HG03060 (cell line): ENCODE data around the gene BID.

ENCODE experiments used
- ATAC-seq: cut with Tn5 transposase; IDR thresholded peaks from one replicate; pipeline ENCODE4 v1.9.1; 2021; ENCODE audit warnings: low read depth, moderate number of reproducible peaks; ENCODE audit not compliant: unreplicated experiment

Gene BID

DNA sequence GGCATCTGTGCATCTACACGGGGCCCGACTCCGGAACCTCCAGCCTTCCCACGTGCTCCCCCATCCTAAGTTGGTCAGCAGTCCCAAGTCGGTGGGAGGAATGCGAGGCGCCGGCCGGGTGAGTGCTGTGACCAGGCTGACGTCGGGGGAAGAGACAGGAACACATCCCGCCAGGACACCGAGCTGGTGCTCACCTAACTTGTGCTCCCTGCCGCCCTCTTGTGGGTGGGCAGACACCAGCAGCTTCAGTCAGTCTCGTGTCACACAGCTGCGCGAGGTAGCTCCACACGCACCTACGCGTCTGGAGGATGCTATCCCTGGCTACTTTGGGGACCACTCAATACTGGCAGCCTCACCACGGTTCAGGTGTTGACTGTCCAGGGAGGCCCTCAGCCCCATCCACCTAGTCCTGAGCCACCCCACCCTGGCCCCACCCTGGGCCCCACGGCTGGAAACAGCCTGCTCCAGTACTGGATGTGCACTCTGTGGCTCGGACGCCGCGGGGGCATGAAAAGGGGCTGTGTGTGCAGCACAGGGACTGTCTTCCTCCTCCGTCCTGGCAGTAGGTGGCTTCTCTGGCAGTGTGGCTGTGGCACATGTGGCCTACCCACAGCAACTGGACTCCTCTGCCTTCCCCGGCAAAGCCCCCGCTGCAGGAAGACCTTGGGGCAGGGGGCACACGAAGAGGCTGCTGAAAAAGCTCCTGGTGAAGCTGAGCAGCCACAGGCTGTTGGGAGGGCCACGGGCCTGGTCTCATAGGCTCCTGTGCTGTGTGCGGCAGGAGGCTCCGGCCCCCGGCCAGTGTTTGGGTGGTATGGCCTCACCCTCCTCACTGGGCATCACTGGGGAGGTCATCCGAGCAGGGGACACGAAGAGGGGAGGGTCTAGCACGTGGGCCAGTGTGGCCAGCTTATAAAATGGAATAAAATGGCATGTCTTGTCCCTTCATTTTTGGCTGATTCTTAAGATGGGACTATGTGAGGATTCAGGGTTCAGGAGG is 11.2 kb upstream of the BID start:
- no peak for ATAC-seq

DNA sequence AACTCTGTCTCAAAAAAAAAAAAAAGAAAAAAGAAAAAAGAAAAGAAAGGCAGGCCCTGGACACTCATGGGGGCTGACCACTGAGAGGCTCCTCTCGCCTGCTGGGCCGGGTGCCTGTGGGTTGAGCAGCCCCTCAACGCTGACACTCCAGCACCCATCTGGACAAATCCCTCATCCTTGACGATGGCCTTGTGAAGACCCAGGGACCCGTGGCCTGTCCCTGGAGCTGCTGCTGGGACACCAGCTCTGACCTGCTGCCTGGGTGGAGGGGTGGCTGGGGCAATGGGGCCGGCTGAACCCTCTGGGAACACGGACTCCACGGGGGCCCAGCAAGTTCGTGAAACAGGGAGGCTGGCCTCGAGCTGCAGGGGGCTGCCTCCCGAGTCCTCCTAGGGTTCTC is 10.5 kb upstream of the BID start:
- ATAC-seq = no peak

DNA sequence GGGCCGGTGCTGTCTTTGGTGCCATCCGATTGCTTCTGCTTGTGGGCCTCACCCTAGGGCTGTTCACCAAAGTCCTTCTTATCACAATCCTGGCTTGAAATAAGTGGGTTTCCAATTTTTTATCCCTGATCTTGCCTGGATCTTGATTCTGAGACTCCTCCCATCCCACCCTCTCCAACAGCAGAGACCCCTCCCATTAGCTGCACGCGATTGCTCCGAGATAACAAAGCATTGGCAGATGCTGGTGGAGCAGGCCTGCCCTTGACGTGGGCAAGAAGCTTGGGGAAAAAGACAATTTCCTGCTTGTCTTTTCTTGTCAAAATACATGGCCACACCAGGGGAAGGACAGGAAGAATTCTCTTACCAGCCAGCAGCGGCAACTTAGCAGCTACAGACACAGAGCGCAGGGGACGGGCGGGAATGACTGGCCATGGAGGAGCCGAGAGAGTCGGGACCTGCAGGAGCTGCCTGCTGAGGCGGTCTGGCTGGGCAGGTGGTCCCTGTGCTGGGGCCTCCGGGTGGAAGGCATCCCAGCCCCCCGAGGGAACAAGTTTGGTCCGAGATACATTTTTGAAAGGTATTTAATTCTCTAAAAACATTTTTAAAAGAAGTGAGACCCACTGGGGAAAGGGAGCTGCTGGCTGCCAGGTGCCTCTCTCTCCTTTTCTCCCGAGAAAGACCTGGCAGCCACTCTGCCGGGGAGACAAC is 9.7 kb upstream of the BID start:
- no peak for ATAC-seq

DNA sequence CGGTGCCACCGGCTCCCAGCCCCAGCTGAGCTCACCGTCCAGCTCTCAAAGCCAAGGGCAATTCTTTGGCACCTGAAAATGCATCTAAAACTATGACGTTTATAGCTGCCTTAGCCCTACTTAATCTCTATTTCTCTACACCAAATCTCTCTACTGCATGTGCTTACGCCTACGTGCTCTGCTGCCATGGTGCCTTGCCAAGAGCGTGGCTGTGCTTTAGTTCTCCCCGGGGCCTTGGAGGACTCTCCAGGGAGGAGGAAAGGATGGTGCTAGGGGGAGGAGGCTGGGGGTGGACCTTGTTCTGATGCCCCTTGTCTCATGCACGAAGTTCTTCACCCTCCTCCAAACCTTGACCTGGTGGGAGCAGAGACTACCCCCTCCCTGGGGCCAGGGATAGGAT is 9.0 kb upstream of the BID start:
- no peak for ATAC-seq

DNA sequence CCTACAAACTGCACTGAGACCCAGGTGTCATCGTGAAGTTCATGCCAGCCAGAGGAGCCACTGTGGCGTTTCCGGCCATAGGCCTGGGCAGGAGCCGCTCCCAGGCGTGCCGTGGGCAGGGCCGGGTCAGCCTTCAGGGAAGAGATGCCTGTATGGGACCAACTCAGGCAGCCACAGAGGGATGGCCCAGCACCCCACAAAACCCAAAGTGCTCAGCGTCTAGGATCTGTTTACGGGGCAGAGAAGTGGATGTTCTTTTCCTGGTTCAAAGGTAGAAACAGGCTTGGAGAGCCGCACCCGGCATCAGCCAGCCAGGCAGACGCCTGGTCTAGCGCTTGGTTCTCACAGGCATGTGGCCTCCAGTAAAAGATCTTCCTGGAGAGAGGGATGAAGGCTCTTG is 8.4 kb upstream of the BID start:
- no peak for ATAC-seq

DNA sequence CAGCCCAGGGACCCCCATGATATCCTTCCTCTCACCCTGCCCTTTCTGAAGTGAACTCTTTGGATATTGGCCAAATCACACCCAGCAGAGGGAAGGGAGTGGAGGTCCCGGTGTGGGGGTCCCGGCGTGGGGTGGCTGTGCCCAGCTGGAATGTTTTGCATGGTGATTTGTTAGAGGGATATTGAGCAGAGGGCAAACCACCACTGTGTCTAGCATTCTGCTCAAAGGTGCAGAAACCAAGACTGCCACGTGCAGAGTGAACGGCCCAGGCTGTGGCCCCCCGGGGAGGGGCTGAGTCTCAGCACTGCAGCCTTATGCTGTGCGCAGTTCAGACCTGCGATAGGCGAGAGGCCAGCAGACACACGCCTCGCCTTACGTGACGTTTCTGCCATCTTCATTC is 7.9 kb upstream of the BID start:
- ATAC-seq = no peak

DNA sequence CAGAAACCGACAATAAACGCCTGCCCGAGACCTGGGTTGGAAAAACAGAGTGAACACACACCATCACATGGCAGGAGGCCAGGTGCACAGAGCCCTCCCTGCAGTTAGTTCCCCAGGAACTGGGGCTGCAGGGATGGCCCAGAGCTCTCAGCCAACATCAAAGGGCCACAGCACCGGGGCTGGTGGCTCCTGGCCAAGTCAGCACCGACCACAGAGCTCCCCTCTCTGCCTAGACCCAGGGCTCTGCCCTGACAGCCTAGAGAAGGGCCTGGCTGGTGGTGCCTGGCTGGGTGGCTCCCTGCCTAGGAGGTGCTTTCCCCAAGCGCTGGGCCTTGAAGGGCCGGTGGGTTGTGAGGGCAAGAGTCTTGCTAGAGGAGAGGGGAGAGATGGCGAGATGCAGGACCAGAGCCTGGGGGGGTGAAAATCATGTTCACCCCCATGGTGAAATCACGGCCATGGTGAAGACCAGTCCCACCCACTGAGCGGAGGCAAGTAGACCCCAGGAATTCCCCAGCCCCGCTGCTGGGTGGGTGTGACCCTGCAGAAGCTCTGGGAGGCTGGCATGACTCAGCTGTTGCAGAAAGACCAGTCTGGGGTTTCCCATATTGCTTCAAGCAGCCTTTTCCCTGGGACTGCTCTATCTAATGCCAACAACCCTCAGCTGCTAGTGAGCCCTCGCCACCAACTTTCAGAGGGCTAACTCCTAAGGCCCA is 7.2 kb upstream of the BID start:
- peak; percentile 29 for ATAC-seq

DNA sequence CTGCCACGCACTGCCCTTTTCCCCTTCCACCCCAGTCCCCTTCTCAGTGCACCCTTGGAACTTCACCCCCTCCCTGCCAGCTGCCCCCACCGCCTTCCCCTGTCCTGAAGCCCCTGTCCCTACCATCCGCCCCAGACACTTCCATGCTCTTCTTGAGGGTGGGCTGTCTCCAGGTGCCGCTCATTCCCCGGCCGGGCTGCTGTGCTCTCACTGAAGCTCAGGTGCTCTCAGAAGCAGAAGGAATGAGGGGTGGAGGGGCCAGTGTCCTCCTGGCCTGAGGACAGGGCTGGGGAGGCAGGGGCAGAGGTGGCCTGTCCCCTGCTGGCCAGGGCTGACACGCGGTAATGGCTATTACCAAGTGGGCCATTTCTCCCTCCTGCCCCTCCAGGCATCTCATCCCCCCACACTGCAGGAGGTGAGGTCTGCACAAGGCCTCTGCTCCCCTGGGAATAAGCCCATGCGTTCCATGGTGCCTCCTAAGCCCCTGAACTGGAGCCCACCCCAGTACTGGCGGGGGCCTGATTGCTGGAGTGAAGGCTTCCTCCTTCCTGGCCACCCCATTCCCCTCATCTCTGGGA is 6.6 kb upstream of the BID start:
- ATAC-seq = no peak

DNA sequence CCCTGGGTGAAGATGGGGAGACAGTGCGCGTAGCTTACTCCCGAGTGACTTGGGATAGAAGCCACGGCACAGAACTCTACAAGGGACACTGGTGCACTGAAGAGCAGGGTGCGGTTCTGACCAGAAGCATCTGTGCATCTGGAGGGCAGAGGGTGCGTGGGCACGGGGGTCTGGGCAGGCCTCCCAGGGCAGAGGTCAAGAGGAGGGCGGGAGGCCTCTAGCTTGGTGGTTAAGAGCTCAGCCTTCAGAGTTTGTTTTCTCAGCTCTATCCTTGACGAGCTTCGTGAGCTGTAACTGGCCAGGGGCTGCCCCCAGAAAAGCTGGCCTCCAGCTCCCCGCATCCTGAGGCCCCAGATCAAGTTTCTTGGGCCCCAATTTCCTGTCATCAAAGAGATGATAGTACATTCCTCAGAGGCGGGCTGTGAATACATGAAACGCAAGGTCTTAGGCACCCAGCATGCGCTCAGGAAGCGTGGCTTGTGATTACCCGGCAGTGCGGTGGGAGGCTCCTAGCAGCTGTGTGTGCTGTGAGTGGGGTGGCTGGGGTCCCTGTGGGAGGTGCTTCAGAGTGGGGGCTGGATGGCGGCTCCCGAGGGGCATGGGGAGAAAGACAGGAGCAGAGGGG is 6.0 kb upstream of the BID start:
- no peak for ATAC-seq

DNA sequence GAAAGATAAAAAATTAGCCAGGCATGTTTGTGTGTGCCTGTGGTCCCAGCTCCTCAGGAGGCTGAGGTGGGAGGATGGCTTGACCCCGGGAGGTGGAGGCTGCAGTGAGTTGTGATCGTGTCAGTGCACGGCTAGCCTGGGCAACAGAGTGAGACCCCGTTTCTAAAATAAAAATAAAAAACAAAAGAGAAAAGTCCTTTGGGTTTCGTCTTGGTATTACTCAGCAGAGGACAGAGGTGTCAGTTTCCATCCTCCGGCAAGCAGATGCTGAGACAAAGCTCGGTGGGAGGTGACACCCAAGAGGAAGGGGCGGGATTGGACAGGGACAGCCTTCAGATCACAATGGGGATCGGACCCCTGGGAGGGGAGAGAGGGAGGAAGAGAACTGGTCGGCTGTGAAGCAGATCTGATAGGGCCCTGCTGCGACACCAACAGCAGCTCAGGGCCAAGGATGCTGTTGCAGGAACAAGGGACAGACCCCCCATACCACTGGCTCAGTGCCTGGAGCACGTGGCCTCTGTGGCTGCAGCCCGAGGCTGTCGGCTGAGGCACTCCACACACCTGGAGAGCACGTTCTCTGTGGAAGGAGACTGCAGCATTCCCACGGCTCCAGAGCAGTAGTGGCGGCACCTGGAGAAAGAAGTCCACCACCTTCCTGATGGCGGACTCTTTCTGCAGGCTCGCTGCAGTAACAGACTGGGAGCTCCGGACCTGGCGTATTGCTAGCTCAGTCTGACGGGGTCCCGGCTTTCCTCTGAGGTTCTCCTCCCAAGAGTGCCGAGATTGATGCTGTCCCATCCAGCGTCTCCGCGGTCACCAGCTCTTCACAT is 5.2 kb upstream of the BID start:
- ATAC-seq = no peak

DNA sequence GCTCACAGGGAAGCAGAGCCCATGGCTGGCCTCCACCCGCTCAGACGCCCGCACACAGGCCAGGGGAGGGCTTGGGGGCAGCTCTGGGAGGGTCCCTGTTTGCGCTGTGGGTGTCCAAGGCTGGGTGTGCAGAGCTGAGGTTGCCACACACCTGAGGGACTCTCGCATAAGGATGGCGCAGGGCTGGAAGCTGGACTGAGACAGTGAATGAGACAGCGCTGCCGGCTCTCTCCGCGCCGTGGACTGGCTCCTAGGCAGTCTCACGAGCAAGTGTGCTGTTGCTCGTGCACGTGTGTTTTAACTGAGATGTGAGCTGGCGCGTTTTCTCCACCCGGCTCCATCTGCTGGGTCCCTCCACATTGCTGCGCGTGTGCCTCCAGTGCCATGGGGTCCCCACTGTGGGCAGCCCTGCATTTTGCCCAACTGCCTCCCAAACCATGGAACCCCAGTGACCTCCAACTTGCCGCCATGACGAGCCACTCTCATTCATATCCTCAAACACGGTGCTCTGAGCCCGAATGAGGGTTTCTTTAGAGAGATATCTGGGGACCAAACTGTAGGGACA is 4.2 kb upstream of the BID start:
- no peak for ATAC-seq

DNA sequence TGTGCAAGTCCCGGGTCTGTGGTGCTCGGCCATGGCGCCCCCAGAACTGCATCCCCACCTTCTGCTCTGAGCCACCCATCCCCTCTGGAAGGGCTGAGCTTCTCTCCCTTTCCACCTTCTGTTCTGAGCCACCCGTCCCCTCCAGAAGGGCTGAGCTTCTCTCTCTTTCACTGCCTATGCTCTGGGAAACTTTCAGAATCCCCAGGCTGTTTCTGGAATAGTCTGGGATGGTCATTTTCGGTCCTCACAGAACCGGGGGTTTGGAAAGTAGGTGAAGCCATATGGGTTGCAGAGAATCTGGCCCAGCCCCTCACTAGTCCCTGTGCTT is 3.4 kb upstream of the BID start:
- no peak for ATAC-seq

DNA sequence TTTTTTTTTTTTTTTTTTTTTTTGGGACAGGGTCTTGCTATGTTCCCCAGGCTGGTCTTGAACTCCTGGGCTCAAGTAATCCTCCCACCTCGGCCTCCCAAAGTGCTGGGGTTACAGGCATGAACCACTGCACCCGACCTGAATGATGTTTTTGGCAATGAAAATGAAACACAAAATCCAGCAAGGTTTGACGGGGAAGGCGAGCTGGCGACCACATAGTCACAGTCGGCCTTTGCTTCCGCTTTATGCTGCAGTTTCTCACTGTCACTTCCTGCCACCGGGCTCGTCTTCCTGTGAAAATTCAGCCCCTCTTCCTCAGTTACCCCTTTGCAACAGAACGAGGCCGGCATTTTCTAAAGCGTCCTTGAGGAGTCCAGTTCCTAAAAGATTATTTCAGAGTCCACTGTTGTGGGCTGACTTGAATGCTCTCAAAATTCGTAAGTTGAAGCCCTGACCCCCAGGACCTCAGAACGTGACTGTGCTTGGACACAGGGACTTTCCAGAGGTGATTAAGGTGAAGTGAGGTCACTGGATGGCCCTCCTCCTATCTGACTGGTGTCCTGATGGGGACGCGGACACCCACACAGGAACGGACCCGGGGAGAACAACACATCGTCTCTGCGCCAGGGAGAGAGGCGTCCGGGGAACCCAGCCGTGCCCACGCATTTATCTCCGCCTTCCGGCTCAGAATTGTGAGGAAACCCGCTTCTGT is 2.9 kb upstream of the BID start:
- ATAC-seq = no peak

DNA sequence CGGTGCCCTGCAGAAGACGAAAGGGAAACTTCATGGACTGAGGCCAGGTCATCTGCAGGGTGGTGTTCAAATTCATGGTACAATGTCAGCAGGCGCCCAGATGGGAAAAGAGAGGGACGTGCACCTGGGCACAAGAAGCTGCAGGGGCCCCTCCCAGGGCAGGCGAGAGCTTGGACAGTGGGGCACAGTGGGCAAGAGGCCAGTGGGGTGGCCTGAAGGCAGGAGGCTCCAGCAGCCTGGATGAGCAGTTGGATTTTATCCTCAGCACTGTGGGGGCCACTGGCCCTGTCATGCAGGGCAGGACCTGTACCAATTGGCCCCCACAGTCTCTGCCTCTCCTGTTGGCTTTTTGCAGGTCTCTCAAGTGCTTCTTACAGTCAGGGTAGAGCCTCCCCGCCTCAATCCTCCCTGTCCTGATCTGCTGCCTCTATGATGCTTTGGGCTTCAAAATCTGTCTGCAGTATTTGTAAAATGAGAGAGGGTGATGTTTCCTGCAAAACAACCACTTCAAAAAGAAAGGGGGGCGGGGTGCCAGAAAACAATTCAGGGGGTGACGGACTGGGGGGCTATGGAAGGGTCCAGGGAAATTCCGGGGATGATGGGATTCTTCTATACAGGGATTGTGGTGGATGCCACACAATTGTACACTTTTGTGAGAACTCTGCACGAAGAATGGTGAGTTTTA is 1.7 kb upstream of the BID start:
- ATAC-seq = no peak

DNA sequence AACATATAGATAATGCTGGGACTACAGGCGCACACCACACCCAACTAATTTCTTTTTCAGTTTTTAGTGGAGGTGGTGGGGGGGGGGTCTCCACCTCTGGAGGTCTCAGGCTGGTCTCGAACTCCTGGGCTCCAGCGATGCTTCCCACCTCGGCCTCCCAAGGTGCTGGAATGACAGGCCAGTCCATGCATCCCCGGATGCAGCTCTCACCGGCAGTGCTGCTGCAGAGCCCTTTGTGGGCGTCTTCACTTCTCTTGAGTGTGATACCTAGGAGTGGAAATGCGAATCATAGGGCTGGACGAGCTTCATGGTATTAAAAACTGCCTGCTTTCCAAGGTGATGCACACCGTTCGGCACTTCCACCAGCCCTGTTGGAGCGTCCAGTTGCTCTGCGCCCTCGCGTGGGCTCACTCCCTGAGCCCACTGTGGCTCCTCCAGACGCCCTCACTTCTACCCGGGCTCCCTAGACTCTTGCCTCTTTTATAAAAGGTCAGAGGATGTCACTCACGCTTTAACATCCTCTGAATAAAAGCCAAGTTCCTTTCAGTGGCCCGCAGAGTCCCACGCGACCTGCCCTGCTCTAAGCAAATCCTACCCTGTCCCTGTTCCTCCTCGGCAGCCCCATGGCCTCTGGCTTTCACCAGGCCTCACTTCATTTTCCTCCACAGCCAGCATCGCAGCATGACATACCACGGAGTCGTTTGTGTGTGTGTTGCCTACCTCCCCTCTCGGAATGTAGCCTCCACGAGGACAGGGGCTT is 837 bp upstream of the BID start:
- no peak for ATAC-seq

DNA sequence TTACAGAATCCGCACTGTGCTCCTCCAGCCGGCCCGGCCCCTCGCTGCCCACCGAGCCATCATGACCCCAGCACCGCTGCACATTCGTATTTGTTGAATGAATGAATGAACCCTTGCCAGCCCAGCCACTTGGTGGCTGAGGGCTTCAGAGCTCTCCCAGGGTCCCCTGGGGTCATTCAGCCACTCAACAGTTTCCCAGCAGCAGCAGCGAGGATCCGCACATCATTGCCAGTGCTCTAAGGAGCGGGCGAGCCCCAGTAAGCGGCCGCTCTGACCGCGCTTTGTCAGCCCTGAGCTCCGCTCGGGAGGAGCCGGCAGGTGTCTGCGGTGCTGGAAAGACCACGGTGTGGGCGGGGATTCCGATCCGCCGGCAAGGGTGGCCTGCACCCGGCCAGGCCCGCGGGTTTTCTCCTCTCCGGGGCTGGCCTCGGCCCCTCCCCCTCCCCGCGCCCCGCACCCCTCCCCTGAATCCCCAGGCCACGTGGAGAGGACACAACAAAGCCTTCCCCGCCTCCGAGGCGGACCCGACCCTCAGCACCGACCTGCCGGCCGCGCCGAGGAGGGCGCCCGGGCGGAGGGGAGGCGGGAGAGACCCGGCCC is 563 bp downstream of the BID start:
- no peak for ATAC-seq

DNA sequence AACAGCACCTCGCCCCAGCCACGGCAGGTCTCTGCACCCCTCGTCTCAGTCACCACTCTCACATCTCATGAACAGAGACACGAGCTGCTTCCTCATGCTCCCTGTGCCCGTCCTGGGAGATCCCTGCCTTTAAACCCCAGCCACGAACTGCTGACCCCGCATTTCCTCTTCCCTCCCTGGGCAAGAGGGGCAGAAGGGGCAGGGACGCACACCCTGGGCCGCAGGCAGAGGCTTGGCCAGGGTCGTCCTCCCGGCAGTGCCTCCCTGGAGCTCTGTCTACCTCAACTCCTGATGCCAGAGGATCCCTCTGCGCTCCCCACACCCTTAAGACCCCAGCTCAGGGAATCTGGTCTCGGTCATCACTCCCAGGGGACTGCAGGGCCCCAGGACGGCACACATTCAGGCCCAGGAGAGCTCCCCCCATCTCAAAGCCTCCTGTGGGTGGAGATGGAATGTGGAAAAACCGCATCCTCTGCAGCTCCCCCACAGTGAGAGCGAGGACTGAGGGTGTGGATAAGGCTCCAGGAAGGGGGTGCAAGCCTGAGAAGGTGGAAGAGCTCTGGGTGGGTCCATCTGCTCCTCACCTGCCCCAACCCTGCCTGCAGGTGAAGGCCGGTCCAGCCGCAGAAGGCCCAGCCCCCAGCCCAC is 1.2 kb downstream of the BID start:
- no peak for ATAC-seq
